Measurements from ENCODE around the gene VWA8. TPM values are rescaled to one million over a fixed set of nuclear protein-coding genes. Genes with fewer than 3 reads are reported as not detected.

The VWA8 gene
- total and polyA plus RNA-seq, 2 of the 13 experiments (the other 11 are each of a cell fraction or from before 2014, with no cell fraction given): 9.1 to 17.3 TPM

GRCh38 chr13:41740479-41740878 is 220.4 kb downstream of the VWA8 start:
- TF ChIP-seq TOPORS (CRISPR knock-in tag; IDR thresholded peaks at IDR 0.05): no peak
- FAIRE-seq (no peak), ATAC-seq (no peak), DNase-seq (ENCODE audit: low spot score) (no peak)
- 92% methylated on average over 4 of the region's 4 CpGs for WGBS (ENCODE audit: low lambda C conversion rate)
- intact Hi-C loops (cut with micrococcal nuclease; ENCODE audit: unreplicated experiment): no loop called here
- no TSS peak for BruUV-seq (replicated peaks)
- H3K27me3 ChIP-seq (ENCODE audit: control insufficient read depth in 1 of 2, insufficient read depth in 2 of 2, low read length in 2 of 2): no peaks in the 10 kb centered on the region
- H3K36me3 ChIP-seq (replicated peaks in 1 of 2; ENCODE audit: control insufficient read depth in 1 of 2, insufficient read depth in 2 of 2, low read length in 2 of 2): peaks cover 1 to 4% of the 10 kb centered on the region in 2 experiments; a peak in 2 of 5 replicates
- H3K4me2 ChIP-seq (ENCODE audit: low read depth, low read length): no peak overlapping the region
- H2AFZ ChIP-seq (ENCODE audit: low read length): no peak overlapping the region
- POLR2A ChIA-PET: no interaction called here
- no peak overlapping the region for H3K27ac ChIP-seq (ENCODE audit: extremely low read length, insufficient read depth, low read length)
- H3K9me3 ChIP-seq (ENCODE audit: low read length): no peaks in the 10 kb centered on the region
- no peaks in the 10 kb centered on the region for H3K79me2 ChIP-seq (ENCODE audit: insufficient read depth, low read length)
- no peak overlapping the region for H3K4me3 ChIP-seq (replicated peaks in 1 of 3; ENCODE audit: insufficient read depth in 1 of 3, low read depth in 2 of 3, low read length in 3 of 3)
- H4K20me1 ChIP-seq (ENCODE audit: insufficient read depth, low read length): no peaks in the 10 kb centered on the region
- H3K4me1 ChIP-seq (ENCODE audit: insufficient read depth, low read length): no peaks in the 10 kb centered on the region
- no peak overlapping the region for H3K9ac ChIP-seq (ENCODE audit: insufficient read depth, low read depth, low read length)
- in situ Hi-C loops (cut with HindIII; ENCODE audit: extremely low pct_ligation_motif_present, low pct_unique_long_range_greater_than_20kb): no loop called here
- CTCF ChIA-PET (ENCODE audit: low intra/inter-chr PET ratio, low total read pairs): no interaction called here

GRCh38 chr13:41722684-41723535 is 238.0 kb downstream of the VWA8 start:
- H2AFZ ChIP-seq (ENCODE audit: low read length): no peak overlapping the region
- no TSS peak for BruUV-seq (replicated peaks)
- H3K9me3 ChIP-seq (ENCODE audit: low read length): no peaks in the 10 kb centered on the region
- no peak overlapping the region for H3K27ac ChIP-seq (ENCODE audit: extremely low read length, insufficient read depth, low read length)
- no peaks in the 10 kb centered on the region for H3K27me3 ChIP-seq (ENCODE audit: control insufficient read depth in 1 of 2, insufficient read depth in 2 of 2, low read length in 2 of 2)
- in situ Hi-C loops (cut with HindIII; ENCODE audit: extremely low pct_ligation_motif_present, low pct_unique_long_range_greater_than_20kb): no loop called here
- ATAC-seq: no peak
- ChIA-PET POLR2A (no interaction called here), CTCF (ENCODE audit: low intra/inter-chr PET ratio, low total read pairs) (no interaction called here)
- H3K36me3 ChIP-seq (replicated peaks in 1 of 2; ENCODE audit: control insufficient read depth in 1 of 2, insufficient read depth in 2 of 2, low read length in 2 of 2): peaks cover 2 to 28% of the 10 kb centered on the region in 2 experiments; a peak in 4 of 5 replicates
- WGBS (ENCODE audit: low lambda C conversion rate): 94% methylated on average over 4 of the region's 4 CpGs
- FAIRE-seq: no peak
- H3K4me1 ChIP-seq (ENCODE audit: insufficient read depth, low read length): no peaks in the 10 kb centered on the region
- intact Hi-C loops (cut with micrococcal nuclease; ENCODE audit: unreplicated experiment): no loop called here
- DNase-seq (ENCODE audit: low spot score): no peak
- H4K20me1 ChIP-seq (ENCODE audit: insufficient read depth, low read length): no peaks in the 10 kb centered on the region
- H3K9ac ChIP-seq (ENCODE audit: insufficient read depth, low read depth, low read length): no peak overlapping the region
- H3K4me2 ChIP-seq (ENCODE audit: low read depth, low read length): no peak overlapping the region
- no peak overlapping the region for H3K4me3 ChIP-seq (replicated peaks in 1 of 3; ENCODE audit: insufficient read depth in 1 of 3, low read depth in 2 of 3, low read length in 3 of 3)
- no peaks in the 10 kb centered on the region for H3K79me2 ChIP-seq (ENCODE audit: insufficient read depth, low read length)
- TF ChIP-seq MAFK (conservative IDR thresholded peaks at IDR 0.05 in 1 of 2, IDR thresholded peaks at IDR 0.05 in 1 of 2; ENCODE audit: low read length in 2 of 2): peak in 1 of 2 experiments; percentile 33; a peak in 2 of 4 replicates
- TF ChIP-seq, protein P1, sequence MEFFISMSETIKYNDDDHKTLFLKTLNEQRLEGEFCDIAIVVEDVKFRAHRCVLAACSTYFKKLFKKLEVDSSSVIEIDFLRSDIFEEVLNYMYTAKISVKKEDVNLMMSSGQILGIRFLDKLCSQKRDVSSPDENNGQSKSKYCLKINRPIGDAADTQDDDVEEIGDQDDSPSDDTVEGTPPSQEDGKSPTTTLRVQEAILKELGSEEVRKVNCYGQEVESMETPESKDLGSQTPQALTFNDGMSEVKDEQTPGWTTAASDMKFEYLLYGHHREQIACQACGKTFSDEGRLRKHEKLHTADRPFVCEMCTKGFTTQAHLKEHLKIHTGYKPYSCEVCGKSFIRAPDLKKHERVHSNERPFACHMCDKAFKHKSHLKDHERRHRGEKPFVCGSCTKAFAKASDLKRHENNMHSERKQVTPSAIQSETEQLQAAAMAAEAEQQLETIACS (CRISPR knock-in tag; IDR thresholded peaks at IDR 0.05): no peak
- no peak for TF ChIP-seq SIX4 (CRISPR knock-in tag; IDR thresholded peaks at IDR 0.05)
- no peak for TF ChIP-seq ZNF24 (IDR thresholded peaks at IDR 0.05)
